Endothelial cell of umbilical vein (primary cell): Measurements from ENCODE around the gene PDLIM5. TPM values are rescaled to one million over a fixed set of nuclear protein-coding genes. Genes with fewer than 3 reads are reported as not detected.

Experiments used
- BruUV-seq: library from RNA; stranded (reverse); fragments of 400-500 nt; replicated peaks from 2 replicates; lab custom pipeline; 2021; lab: Mats Ljungman, UMichigan
- CTCF ChIA-PET: fragments of 300-600, 350-600 bp; sonication (Branson Sonifier 250); formaldehyde crosslinking; loops from one replicate; lab custom pipeline; 2021; ENCODE audit warnings: antibody characterized with exemption, inconsistent platforms; lab: Charles Lee
- POLR2A ChIA-PET: fragments of 300-600, 350-600 bp; sonication (Branson Sonifier 250); formaldehyde crosslinking; loops from one replicate; lab custom pipeline; 2021; ENCODE audit warnings: antibody characterized with exemption, inconsistent platforms; lab: Charles Lee
- DNase-seq: peaks from one replicate; pipeline ENCODE4 v3.0.0-alpha.2; 2011; ENCODE audit warnings: low read depth, low spot score
- FAIRE-seq: peaks from 2 replicates; lab custom pipeline; 2011; peaks lifted over from hg19 to GRCh38; lab: Jason Lieb, UNC
- H2AFZ ChIP-seq: 2 replicates; pipeline ENCODE4 v1.6.0; 2012; ENCODE audit warnings: low read depth, low read length, control low read depth, inconsistent platforms
- H3K27ac ChIP-seq: 2 replicates; pipeline ENCODE4 v1.5.1; 2011; ENCODE audit warnings: low read depth, mild to moderate bottlenecking, control low read depth, low read length, moderate library complexity; ENCODE audit not compliant: insufficient read depth
- H3K27me3 ChIP-seq, 2 experiments: 2 replicates each; pipeline versions ENCODE4 v1.6.0 to v1.6.1; 2011; ENCODE audit warnings: low read length in 2 of 2, mixed read lengths in 1 of 2; ENCODE audit not compliant: control insufficient read depth in 2 of 2, insufficient read depth in 2 of 2
- H3K36me3 ChIP-seq, 2 experiments: 2 replicates in 1 of 2; 3 replicates in 1 of 2; pipeline ENCODE4 v1.5.1; 2011; ENCODE audit warnings: low read length in 2 of 2, mild to moderate bottlenecking in 1 of 2, moderate library complexity in 1 of 2; ENCODE audit not compliant: control insufficient read depth in 2 of 2, insufficient read depth in 2 of 2; ENCODE audit errors: extremely low read depth in 1 of 2
- H3K4me1 ChIP-seq: 3 replicates; pipeline ENCODE4 v1.5.1; 2011; ENCODE audit warnings: mild to moderate bottlenecking, low read length; ENCODE audit not compliant: control insufficient read depth, insufficient read depth; ENCODE audit errors: extremely low read depth
- H3K4me2 ChIP-seq: 2 replicates; pipeline ENCODE4 v1.6.1; 2011; ENCODE audit warnings: low read length, control low read depth, mixed read lengths; ENCODE audit not compliant: insufficient read depth
- H3K4me3 ChIP-seq, 3 experiments: fragments of 200-600 bp in 1 of 3; sonication (generic), shearing (Covaris generic) in 1 of 3; replicated peaks in 1 of 3; 2 replicates each; pipeline ENCODE4 v1.5.1; 2011 to 2016; ENCODE audit warnings: control low read depth in 3 of 3, low read length in 3 of 3, mild to moderate bottlenecking in 2 of 3, inconsistent platforms in 1 of 3, low read depth in 1 of 3, moderate library complexity in 1 of 3; ENCODE audit not compliant: insufficient read depth in 1 of 3
- H3K79me2 ChIP-seq: 2 replicates; pipeline ENCODE4 v1.6.0; 2012; ENCODE audit warnings: low read length, inconsistent platforms; ENCODE audit not compliant: control insufficient read depth, insufficient read depth
- H3K9ac ChIP-seq: replicated peaks from 2 replicates; pipeline ENCODE3; 2011; ENCODE audit warnings: low read length, control low read depth; ENCODE audit not compliant: insufficient read depth; ENCODE audit errors: extremely low read depth
- H3K9me1 ChIP-seq: replicated peaks from 3 replicates; pipeline ENCODE4 v1.6.0; 2011; ENCODE audit warnings: mild to moderate bottlenecking, low read length; ENCODE audit not compliant: control insufficient read depth, insufficient read depth; ENCODE audit errors: extremely low read depth
- H3K9me3 ChIP-seq: replicated peaks from 2 replicates; pipeline ENCODE4 v1.5.1; 2012; ENCODE audit warnings: low read length, inconsistent platforms; ENCODE audit not compliant: control insufficient read depth, insufficient read depth
- H4K20me1 ChIP-seq: replicated peaks from 2 replicates; pipeline ENCODE3; 2011; ENCODE audit warnings: mild to moderate bottlenecking, low read length; ENCODE audit not compliant: control insufficient read depth, insufficient read depth; ENCODE audit errors: extremely low read depth
- CTCF ChIP-seq, 2 donors: IDR thresholded peaks; 1 replicate in 1 of 2; 2 replicates in 1 of 2; pipeline ENCODE4 v1.5.1; 2011; ENCODE audit warnings: low read length in 2 of 2, mild to moderate bottlenecking in 2 of 2, moderate library complexity in 2 of 2, control low read depth in 1 of 2, inconsistent platforms in 1 of 2, low read depth in 1 of 2; ENCODE audit not compliant: insufficient read depth in 1 of 2; ENCODE audit errors: extremely low read depth in 1 of 2
- EZH2 ChIP-seq: IDR thresholded peaks from 2 replicates; pipeline ENCODE4 v1.6.1; 2012; ENCODE audit warnings: borderline replicate concordance, low read depth, mild to moderate bottlenecking, moderate library complexity, low read length, inconsistent platforms; ENCODE audit not compliant: severe bottlenecking
- FOS ChIP-seq: IDR thresholded peaks from 2 replicates; pipeline ENCODE4 v1.6.1; 2011; ENCODE audit warnings: mild to moderate bottlenecking, low read length, moderate library complexity, borderline replicate concordance; ENCODE audit not compliant: insufficient read depth
- GATA2 ChIP-seq: IDR thresholded peaks from 2 replicates; pipeline ENCODE4 v1.7.0; 2011; ENCODE audit warnings: low read depth, mild to moderate bottlenecking, moderate library complexity, mixed read lengths, low read length; ENCODE audit not compliant: insufficient read length, insufficient read depth
- JUN ChIP-seq: IDR thresholded peaks from 2 replicates; pipeline ENCODE4 v1.6.1; 2011; ENCODE audit warnings: borderline replicate concordance, low read depth; ENCODE audit not compliant: insufficient read length, insufficient read depth
- MAX ChIP-seq: IDR thresholded peaks from 2 replicates; pipeline ENCODE4 v1.6.1; 2011; ENCODE audit not compliant: insufficient read depth, insufficient read length
- POLR2A ChIP-seq: IDR thresholded peaks from 2 replicates; pipeline ENCODE4 v1.6.1; 2012; ENCODE audit warnings: low read depth, mild to moderate bottlenecking, control low read depth, low read length
- POLR2AphosphoS5 ChIP-seq: IDR thresholded peaks from 2 replicates; pipeline ENCODE4 v1.6.1; 2012; ENCODE audit warnings: low read depth, mild to moderate bottlenecking, control low read depth, low read length, moderate library complexity; ENCODE audit not compliant: insufficient read depth
- dilution Hi-C: fragments of 300-500 bp; cut with MboI; formaldehyde crosslinking; loops from one replicate; pipeline ENCODE4 v1.15.0; 2019; ENCODE audit warnings: low sequenced_read_pairs; ENCODE audit not compliant: extremely low pct_ligation_motif_present
- intact Hi-C: fragments of 100-400 bp; cut with micrococcal nuclease; formaldehyde crosslinking; loops from one replicate; pipeline ENCODE4 v1.10.0; 2022
- polyA plus RNA-seq, 4 experiments: library from polyadenylated mRNA; depleted of rRNA in 3 of 4; stranded (reverse) in 3 of 4; unstranded in 1 of 4; fragments of >200 nt; gene quantifications; 2 replicates each; pipeline versions ENCODE4 v1.2.1 to v1.2.3, GENCODE V29; 2011 to 2012; ENCODE audit warnings: missing spikeins in 1 of 4
- total RNA-seq: library from RNA; stranded (reverse); gene quantifications from 2 replicates; pipeline ENCODE4 v1.2.3, GENCODE V29; 2021

Gene PDLIM5
- total and polyA plus RNA-seq, 2 donors (not counting 3 experiments of a cell fraction or from before 2014, with no cell fraction given) = 243 to 310 TPM

- Histone ChIP-seq H3K4me1 (peaks cover 9% of the 10 kb centered on the region), H3K27me3 (no peaks in the 10 kb centered on the region), H3K9ac (no peak overlapping the region), H3K4me2 (no peak overlapping the region), H2AFZ (no peak overlapping the region), H3K79me2 (no peaks in the 10 kb centered on the region), H3K27ac (no peak overlapping the region), H3K36me3 (no peaks in the 10 kb centered on the region), H4K20me1 (no peaks in the 10 kb centered on the region), H3K9me1 (no peaks in the 10 kb centered on the region), H3K4me3 (no peak overlapping the region), H3K9me3 (no peaks in the 10 kb centered on the region)
- TF ChIP-seq EZH2 (no peak), POLR2AphosphoS5 (no peak), JUN (no peak), FOS (no peak), MAX (no peak), POLR2A (no peak), GATA2 (no peak), CTCF (IDR thresholded peaks at IDR 0.05; ENCODE audit: extremely low read depth in 1 of 2, insufficient read depth in 1 of 2, low read depth in 1 of 2, low read length in 2 of 2) (no peak)
- BruUV-seq = no TSS peak
- intact Hi-C loops = no loop called here
- dilution Hi-C loops = no loop called here
- ChIA-PET POLR2A (no interaction called here), CTCF (interaction anchor here (0.6 to 1.3 kb wide), 2 partner anchors 9 to 10 kb away, joined by 4 read pairs; no protein-coding TSS in a partner anchor)
- no peak for FAIRE-seq
- peak; percentile 68 for DNase-seq
These were observed 12.1 kb upstream of the PDLIM5 start for GRCh38 chr4:94439606-94440005.
